ENCODE measurements around the gene DDC.

Gene DDC

GRCh38 chr7:50564640-50565558 is at the start of gene DDC:
Gene DDC, minus strand, starts transcription at chr7:50565405. Its CDS starts 21,320 bp downstream, at chr7:50544085.
- DNase-seq = no peak

- no peak for DNase-seq
Observed at GRCh38 chr7:50613473-50613872, 48.3 kb upstream of the DDC start.

GRCh38 chr7:50612704-50613103 is 47.5 kb upstream of the DDC start:
- DNase-seq = no peak

- DNase-seq = peak; percentile 49
Observed at GRCh38 chr7:50610521-50611277, 45.5 kb upstream of the DDC start.

DNA sequence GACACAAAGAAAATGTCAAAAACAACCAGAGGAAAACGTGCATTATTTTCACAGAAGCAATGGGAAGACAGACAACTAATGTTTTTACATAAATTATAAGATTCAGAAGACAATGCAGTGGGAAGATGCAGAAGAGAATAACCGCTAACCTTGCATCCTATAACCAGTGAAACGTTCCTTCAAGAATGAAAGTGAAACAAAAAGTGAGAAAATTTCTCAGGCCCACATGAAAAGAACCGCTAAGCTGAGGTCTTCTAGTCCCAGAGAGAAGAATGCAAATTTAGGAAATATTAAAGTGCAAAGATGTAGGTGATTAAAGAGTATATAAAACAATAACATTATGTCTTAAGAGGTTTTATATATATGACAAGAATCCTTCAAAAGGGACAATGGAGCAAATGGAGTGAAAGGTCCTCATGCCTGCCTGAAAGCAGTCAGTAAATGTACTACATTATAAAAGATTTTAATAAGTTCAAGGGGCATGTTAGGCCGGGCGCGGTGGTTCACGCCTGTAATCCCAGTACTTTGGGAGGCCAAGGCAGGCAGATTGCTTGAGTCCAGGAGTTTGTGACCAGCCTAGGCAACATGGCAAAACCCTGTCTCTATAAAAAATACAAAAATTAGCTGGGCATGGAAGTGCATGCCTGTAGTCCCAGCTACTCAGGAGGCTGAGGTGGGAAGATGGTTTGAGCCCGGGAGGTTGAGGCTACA is 43.1 kb upstream of the DDC start:
- no peak for DNase-seq

DNA sequence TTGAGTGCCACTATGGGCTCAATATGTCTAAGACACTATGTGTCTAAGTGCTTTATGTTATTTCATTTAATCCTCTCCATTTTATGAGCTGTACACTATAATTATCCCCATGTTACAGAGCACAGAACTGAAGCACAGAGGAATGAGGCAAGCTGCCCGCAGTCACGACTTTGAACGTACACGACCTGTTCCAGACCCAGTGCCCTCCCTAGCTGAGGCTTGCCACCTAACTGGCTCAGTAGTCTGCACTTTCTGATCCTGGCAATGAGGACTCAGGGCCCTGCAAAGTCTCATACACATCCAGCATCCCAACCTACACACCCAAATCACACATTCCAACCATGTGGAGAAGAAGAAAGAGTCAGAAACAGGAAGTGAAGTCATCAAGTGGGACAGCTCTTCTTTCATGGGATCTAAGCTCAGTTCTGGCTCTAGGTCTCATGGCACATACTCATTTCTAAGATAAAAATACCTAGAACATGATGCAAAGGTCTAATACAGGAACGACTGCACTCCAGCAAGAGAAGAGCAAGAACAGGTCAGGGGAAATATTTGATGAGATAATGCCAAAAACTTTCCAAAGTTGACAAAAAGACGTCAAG is 42.4 kb upstream of the DDC start:
- no peak for DNase-seq

- no peak for DNase-seq
Observed at GRCh38 chr7:50605059-50605458, 39.9 kb upstream of the DDC start.

DNA sequence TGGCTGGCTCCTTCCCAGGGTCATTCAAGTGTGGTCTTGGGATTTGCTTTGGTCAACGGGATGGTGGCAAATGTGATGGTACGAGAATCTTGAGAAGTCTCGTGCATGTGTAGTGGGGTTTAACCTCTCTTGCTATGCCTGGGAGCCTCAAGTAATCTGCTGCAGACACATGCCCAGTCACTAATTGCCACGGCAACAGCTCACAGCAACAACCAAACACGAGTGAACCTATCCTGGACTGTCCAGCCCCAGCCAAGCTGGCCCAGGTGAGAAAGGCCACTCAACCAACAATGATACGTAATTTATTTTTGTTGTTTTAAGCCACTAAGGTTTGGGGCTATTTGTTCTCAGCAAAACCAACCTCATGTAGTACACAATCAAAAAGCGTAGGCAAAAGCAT is 38.1 kb upstream of the DDC start:
- no peak for DNase-seq

GRCh38 chr7:50599385-50599784 is 34.2 kb upstream of the DDC start:
- DNase-seq = no peak

- no peak for DNase-seq
Observed at GRCh38 chr7:50598460-50599343, 33.5 kb upstream of the DDC start.

DNA sequence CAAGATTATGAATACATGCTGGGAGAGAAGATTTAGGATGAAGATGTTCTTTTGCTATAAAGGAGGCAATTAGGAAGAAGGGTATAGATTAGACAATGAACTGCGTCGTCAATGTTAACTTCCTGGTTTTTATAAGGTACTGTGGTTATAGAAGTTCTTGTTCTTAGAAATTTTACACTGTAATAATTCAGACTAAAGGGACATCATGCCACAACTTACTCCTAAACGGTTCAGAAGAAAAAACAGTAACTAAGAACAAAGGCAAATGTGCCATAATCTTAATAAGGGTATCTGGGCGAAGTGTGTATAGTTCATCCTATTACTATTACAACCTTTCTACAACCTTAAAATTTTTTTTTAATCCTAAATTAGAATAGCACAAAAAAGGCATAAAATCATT is 31.3 kb upstream of the DDC start:
- no peak for DNase-seq

- DNase-seq = peak; percentile 21
Observed at GRCh38 chr7:50595491-50596102, 30.4 kb upstream of the DDC start.

- DNase-seq = no peak
Observed at GRCh38 chr7:50594734-50595485, 29.7 kb upstream of the DDC start.

GRCh38 chr7:50594136-50594535 is 28.9 kb upstream of the DDC start:
- no peak for DNase-seq

- DNase-seq = no peak
Observed at GRCh38 chr7:50592940-50593339, 27.7 kb upstream of the DDC start.

- no peak for DNase-seq
Observed at GRCh38 chr7:50591480-50592438, 26.6 kb upstream of the DDC start.

DNA sequence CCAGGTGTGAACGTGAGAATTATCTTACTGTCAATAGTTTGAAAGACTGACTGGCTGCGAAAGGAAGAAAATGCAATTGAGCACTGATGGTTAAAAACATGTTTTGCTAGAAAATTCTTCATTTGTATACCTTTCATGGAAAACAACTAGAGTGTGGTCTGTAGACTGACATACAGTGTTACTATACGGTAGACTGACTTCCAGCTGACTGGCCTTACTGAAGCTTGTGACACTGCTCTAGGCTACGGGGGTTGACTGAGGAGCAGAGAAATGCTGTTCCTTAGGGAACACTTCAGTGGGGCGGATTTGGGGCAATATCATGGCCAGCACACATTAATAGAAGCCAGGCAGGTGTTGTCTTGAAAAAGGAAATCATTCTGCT is 25.9 kb upstream of the DDC start:
- DNase-seq = no peak

- no peak for DNase-seq
Observed at GRCh38 chr7:50590535-50590934, 25.3 kb upstream of the DDC start.

GRCh38 chr7:50589364-50589763 is 24.2 kb upstream of the DDC start:
- DNase-seq = no peak

DNA sequence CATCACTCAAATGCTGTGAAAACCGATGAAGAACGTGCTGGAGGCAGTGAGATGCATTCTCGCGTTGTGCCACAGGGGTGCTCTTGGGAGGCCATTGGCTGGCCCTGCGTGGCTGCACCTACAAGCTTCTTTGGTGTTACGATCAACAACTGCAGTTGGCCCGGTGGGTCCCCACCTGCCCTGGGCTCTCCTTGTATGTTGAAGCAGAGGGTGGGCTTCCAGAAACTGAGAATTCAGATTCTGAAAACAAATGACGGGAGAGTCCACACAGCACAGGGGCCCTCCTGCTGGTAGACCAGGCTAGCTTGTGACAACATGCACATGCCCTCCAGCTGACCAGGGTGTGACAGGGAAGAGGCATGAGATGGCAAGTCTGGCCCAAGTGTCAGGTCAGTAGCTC is 23.7 kb upstream of the DDC start:
- DNase-seq = peak; percentile 23
